Bronchial smooth muscle cell (primary cell): ENCODE data around the gene PRKD1. TPM values are rescaled to one million over a fixed set of nuclear protein-coding genes. Genes with fewer than 3 reads are reported as not detected.

Experiments
- total RNA-seq: library from RNA; depleted of rRNA; stranded (reverse); fragments of >200 nt; gene quantifications from 2 replicates; pipeline ENCODE4 v1.2.1, GENCODE V29; 2014

PRKD1 gene
- total RNA-seq, result 8.4 and 9.5 TPM in 2 replicates

GRCh38 chr14:29927376-29928116 lies at the start of gene PRKD1:
Gene PRKD1, minus strand, starts transcription at chr14:29927847.

